ENCODE results near the gene TRAF2.
"Not testable (repeated sequence)": the region's sequence is repeated elsewhere in the genome, so short reads cannot be mapped to it uniquely, and the experiment has no call there.

- TF ChIP-seq ARNTL (CRISPR knock-in tag; IDR thresholded peaks at IDR 0.05; ENCODE audit: borderline replicate concordance, low read depth), result not testable (repeated sequence)
- peak; percentile 73 for TF ChIP-seq ZNF70 (CRISPR knock-in tag; IDR thresholded peaks at IDR 0.05)
Measured at GRCh38 chr9:136842380-136842948, 43.9 kb upstream of the TRAF2 start, which contains the start of gene AJM1.
